Mucosa of rectum (tissue), 2 donors: ENCODE data around the gene IRF7.
"Not testable (repeated sequence)": the region's sequence is repeated elsewhere in the genome, so short reads cannot be mapped to it uniquely, and the experiment has no call there.

Source experiments
- H3K27ac ChIP-seq, 2 donors: one replicate each; pipeline ENCODE4 v1.7.0; 2013; ENCODE audit warnings: inconsistent platforms in 2 of 2, low read depth in 2 of 2, low read length in 2 of 2
- H3K27me3 ChIP-seq, 2 donors: one replicate each; pipeline ENCODE4 v1.7.0; 2013; ENCODE audit warnings: low read length in 2 of 2; ENCODE audit not compliant: control insufficient read depth in 2 of 2, insufficient read depth in 2 of 2
- H3K36me3 ChIP-seq, 2 donors: one replicate each; pipeline ENCODE4 v1.7.0; 2013; ENCODE audit warnings: low read length in 2 of 2; ENCODE audit not compliant: control insufficient read depth in 2 of 2, insufficient read depth in 2 of 2
- H3K4me1 ChIP-seq, 2 donors: one replicate each; pipeline ENCODE4 v1.7.0; 2013; ENCODE audit warnings: low read length in 2 of 2, mild to moderate bottlenecking in 1 of 2; ENCODE audit not compliant: control insufficient read depth in 2 of 2, insufficient read depth in 2 of 2
- H3K4me3 ChIP-seq, 2 donors: one replicate each; pipeline ENCODE4 v1.7.0; 2013; ENCODE audit warnings: low read length in 2 of 2
- H3K9ac ChIP-seq, 2 donors: one replicate each; pipeline ENCODE4 v1.7.0; 2013; ENCODE audit warnings: low read length in 2 of 2, low read depth in 1 of 2, mild to moderate bottlenecking in 1 of 2
- H3K9me3 ChIP-seq, 2 donors: one replicate each; pipeline ENCODE4 v1.7.0; 2013; ENCODE audit warnings: low read length in 2 of 2; ENCODE audit not compliant: control insufficient read depth in 2 of 2
- donor health status: healthy.
- donor health status: Normal muscosa, but diverticular disease.

The IRF7 gene

GRCh38 chr11:574031-574570, 41.6 kb downstream of the IRF7 start:
- not testable (repeated sequence) for H3K27ac ChIP-seq

GRCh38 chr11:573146-573759, 42.5 kb downstream of the IRF7 start:
- Histone ChIP-seq H3K9me3 (no peaks in the 10 kb centered on the region), H3K27me3 (peaks cover 0 to 3% of the 10 kb centered on the region in 2 donors), H3K4me1 (peaks cover 23 to 29% of the 10 kb centered on the region in 2 donors), H3K36me3 (no peaks in the 10 kb centered on the region), H3K4me3 (no peak overlapping the region), H3K9ac (no peak overlapping the region), H3K27ac (no peak overlapping the region)

More at GRCh38 chr11:574031-574570, 41.6 kb downstream of the IRF7 start:
- peak overlapping the region in 1 of 2 donors; percentile 13 for H3K4me3 ChIP-seq
- not testable (repeated sequence) for H3K9ac ChIP-seq, H3K36me3 ChIP-seq, H3K27me3 ChIP-seq, H3K9me3 ChIP-seq
- H3K4me1 ChIP-seq = peaks cover 24 to 30% of the 10 kb centered on the region in 2 donors

GRCh38 chr11:571802-572185, 44.0 kb downstream of the IRF7 start:
- no peak overlapping the region for H3K4me3 ChIP-seq
- H3K4me1 ChIP-seq = peaks cover 19 to 23% of the 10 kb centered on the region in 2 donors
- no peak overlapping the region for H3K27ac ChIP-seq
- H3K36me3 ChIP-seq = peaks cover 0 to 2% of the 10 kb centered on the region in 2 donors
- peaks cover 0 to 3% of the 10 kb centered on the region in 2 donors for H3K27me3 ChIP-seq
- no peaks in the 10 kb centered on the region for H3K9me3 ChIP-seq
- no peak overlapping the region for H3K9ac ChIP-seq

GRCh38 chr11:569158-569885, 46.4 kb downstream of the IRF7 start:
- H3K27ac ChIP-seq = peak overlapping the region; percentile 83 to 87
- peaks cover 0 to 4% of the 10 kb centered on the region in 2 donors for H3K36me3 ChIP-seq
- H3K4me1 ChIP-seq = peaks cover 13 to 22% of the 10 kb centered on the region in 2 donors

GRCh38 chr11:568306-569157, 47.2 kb downstream of the IRF7 start:
- Histone ChIP-seq H3K9me3 (no peaks in the 10 kb centered on the region), H3K9ac (peak overlapping the region; percentile 92 to 93), H3K36me3 (peaks cover 6 to 9% of the 10 kb centered on the region in 2 donors), H3K27ac (peak overlapping the region; percentile 87 to 96), H3K4me1 (peaks cover 11 to 25% of the 10 kb centered on the region in 2 donors), H3K27me3 (no peaks in the 10 kb centered on the region), H3K4me3 (peak overlapping the region; percentile 74 to 84)

More at GRCh38 chr11:569158-569885, 46.4 kb downstream of the IRF7 start:
- Histone ChIP-seq H3K9me3 (no peaks in the 10 kb centered on the region), H3K27me3 (no peaks in the 10 kb centered on the region), H3K4me3 (peak overlapping the region; percentile 74), H3K9ac (peak overlapping the region; percentile 92 to 93)

GRCh38 chr11:567629-568292, 48.0 kb downstream of the IRF7 start:
- Histone ChIP-seq H3K9me3 (no peaks in the 10 kb centered on the region), H3K36me3 (peaks cover 14% of the 10 kb centered on the region in 2 donors), H3K4me1 (peaks cover 11 to 33% of the 10 kb centered on the region in 2 donors), H3K27me3 (no peaks in the 10 kb centered on the region), H3K4me3 (peak overlapping the region; percentile 60 to 84), H3K27ac (peak overlapping the region; percentile 87 to 96), H3K9ac (peak overlapping the region; percentile 38 to 88)

GRCh38 chr11:567011-567628, 48.6 kb downstream of the IRF7 start:
- Histone ChIP-seq H3K4me1 (peaks cover 17 to 39% of the 10 kb centered on the region in 2 donors), H3K27ac (peak overlapping the region; percentile 87 to 96), H3K9ac (peak overlapping the region in 1 of 2 donors; percentile 88), H3K9me3 (no peaks in the 10 kb centered on the region), H3K27me3 (no peaks in the 10 kb centered on the region), H3K36me3 (peaks cover 14 to 18% of the 10 kb centered on the region in 2 donors), H3K4me3 (peak overlapping the region; percentile 60 to 84)

- Histone ChIP-seq H3K9me3 (no peaks in the 10 kb centered on the region), H3K4me3 (no peak overlapping the region), H3K27ac (no peak overlapping the region), H3K27me3 (no peaks in the 10 kb centered on the region), H3K9ac (no peak overlapping the region), H3K4me1 (peaks cover 26 to 46% of the 10 kb centered on the region in 2 donors), H3K36me3 (peaks cover 14 to 18% of the 10 kb centered on the region in 2 donors)
Measured at GRCh38 chr11:565921-566509, 49.7 kb downstream of the IRF7 start.
